Endothelial cell of umbilical vein (primary cell): ENCODE results near the gene KRT81. TPM values are rescaled to one million over a fixed set of nuclear protein-coding genes. Genes with fewer than 3 reads are reported as not detected.

Source experiments
- BruUV-seq: library from RNA; stranded (reverse); fragments of 400-500 nt; replicated peaks from 2 replicates; lab custom pipeline; 2021; lab: Mats Ljungman, UMichigan
- CTCF ChIA-PET: fragments of 300-600, 350-600 bp; sonication (Branson Sonifier 250); formaldehyde crosslinking; loops from one replicate; lab custom pipeline; 2021; ENCODE audit warnings: antibody characterized with exemption, inconsistent platforms; lab: Charles Lee
- POLR2A ChIA-PET: fragments of 300-600, 350-600 bp; sonication (Branson Sonifier 250); formaldehyde crosslinking; loops from one replicate; lab custom pipeline; 2021; ENCODE audit warnings: antibody characterized with exemption, inconsistent platforms; lab: Charles Lee
- DNase-seq: peaks from one replicate; pipeline ENCODE4 v3.0.0-alpha.2; 2011; ENCODE audit warnings: low read depth, low spot score
- FAIRE-seq: peaks from 2 replicates; lab custom pipeline; 2011; peaks lifted over from hg19 to GRCh38; lab: Jason Lieb, UNC
- H2AFZ ChIP-seq: 2 replicates; pipeline ENCODE4 v1.6.0; 2012; ENCODE audit warnings: low read depth, low read length, control low read depth, inconsistent platforms
- H3K27ac ChIP-seq: 2 replicates; pipeline ENCODE4 v1.5.1; 2011; ENCODE audit warnings: low read depth, mild to moderate bottlenecking, control low read depth, low read length, moderate library complexity; ENCODE audit not compliant: insufficient read depth
- H3K27me3 ChIP-seq, 2 experiments: 2 replicates each; pipeline versions ENCODE4 v1.6.0 to v1.6.1; 2011; ENCODE audit warnings: low read length in 2 of 2, mixed read lengths in 1 of 2; ENCODE audit not compliant: control insufficient read depth in 2 of 2, insufficient read depth in 2 of 2
- H3K36me3 ChIP-seq, 2 experiments: 2 replicates in 1 of 2; 3 replicates in 1 of 2; pipeline ENCODE4 v1.5.1; 2011; ENCODE audit warnings: low read length in 2 of 2, mild to moderate bottlenecking in 1 of 2, moderate library complexity in 1 of 2; ENCODE audit not compliant: control insufficient read depth in 2 of 2, insufficient read depth in 2 of 2; ENCODE audit errors: extremely low read depth in 1 of 2
- H3K4me1 ChIP-seq: 3 replicates; pipeline ENCODE4 v1.5.1; 2011; ENCODE audit warnings: mild to moderate bottlenecking, low read length; ENCODE audit not compliant: control insufficient read depth, insufficient read depth; ENCODE audit errors: extremely low read depth
- H3K4me2 ChIP-seq: 2 replicates; pipeline ENCODE4 v1.6.1; 2011; ENCODE audit warnings: low read length, control low read depth, mixed read lengths; ENCODE audit not compliant: insufficient read depth
- H3K4me3 ChIP-seq, 3 experiments: fragments of 200-600 bp in 1 of 3; sonication (generic), shearing (Covaris generic) in 1 of 3; replicated peaks in 1 of 3; 2 replicates each; pipeline ENCODE4 v1.5.1; 2011 to 2016; ENCODE audit warnings: control low read depth in 3 of 3, low read length in 3 of 3, mild to moderate bottlenecking in 2 of 3, inconsistent platforms in 1 of 3, low read depth in 1 of 3, moderate library complexity in 1 of 3; ENCODE audit not compliant: insufficient read depth in 1 of 3
- H3K79me2 ChIP-seq: 2 replicates; pipeline ENCODE4 v1.6.0; 2012; ENCODE audit warnings: low read length, inconsistent platforms; ENCODE audit not compliant: control insufficient read depth, insufficient read depth
- H3K9ac ChIP-seq: replicated peaks from 2 replicates; pipeline ENCODE3; 2011; ENCODE audit warnings: low read length, control low read depth; ENCODE audit not compliant: insufficient read depth; ENCODE audit errors: extremely low read depth
- H3K9me1 ChIP-seq: replicated peaks from 3 replicates; pipeline ENCODE4 v1.6.0; 2011; ENCODE audit warnings: mild to moderate bottlenecking, low read length; ENCODE audit not compliant: control insufficient read depth, insufficient read depth; ENCODE audit errors: extremely low read depth
- H3K9me3 ChIP-seq: replicated peaks from 2 replicates; pipeline ENCODE4 v1.5.1; 2012; ENCODE audit warnings: low read length, inconsistent platforms; ENCODE audit not compliant: control insufficient read depth, insufficient read depth
- H4K20me1 ChIP-seq: replicated peaks from 2 replicates; pipeline ENCODE3; 2011; ENCODE audit warnings: mild to moderate bottlenecking, low read length; ENCODE audit not compliant: control insufficient read depth, insufficient read depth; ENCODE audit errors: extremely low read depth
- EZH2 ChIP-seq: IDR thresholded peaks from 2 replicates; pipeline ENCODE4 v1.6.1; 2012; ENCODE audit warnings: borderline replicate concordance, low read depth, mild to moderate bottlenecking, moderate library complexity, low read length, inconsistent platforms; ENCODE audit not compliant: severe bottlenecking
- FOS ChIP-seq: IDR thresholded peaks from 2 replicates; pipeline ENCODE4 v1.6.1; 2011; ENCODE audit warnings: mild to moderate bottlenecking, low read length, moderate library complexity, borderline replicate concordance; ENCODE audit not compliant: insufficient read depth
- GATA2 ChIP-seq: IDR thresholded peaks from 2 replicates; pipeline ENCODE4 v1.7.0; 2011; ENCODE audit warnings: low read depth, mild to moderate bottlenecking, moderate library complexity, mixed read lengths, low read length; ENCODE audit not compliant: insufficient read length, insufficient read depth
- JUN ChIP-seq: IDR thresholded peaks from 2 replicates; pipeline ENCODE4 v1.6.1; 2011; ENCODE audit warnings: borderline replicate concordance, low read depth; ENCODE audit not compliant: insufficient read length, insufficient read depth
- MYC ChIP-seq: IDR thresholded peaks from one replicate; pipeline ENCODE4 v1.6.1; 2011; ENCODE audit warnings: mild to moderate bottlenecking, low read depth, low read length
- POLR2A ChIP-seq: IDR thresholded peaks from 2 replicates; pipeline ENCODE4 v1.6.1; 2012; ENCODE audit warnings: low read depth, mild to moderate bottlenecking, control low read depth, low read length
- POLR2AphosphoS5 ChIP-seq: IDR thresholded peaks from 2 replicates; pipeline ENCODE4 v1.6.1; 2012; ENCODE audit warnings: low read depth, mild to moderate bottlenecking, control low read depth, low read length, moderate library complexity; ENCODE audit not compliant: insufficient read depth
- dilution Hi-C: fragments of 300-500 bp; cut with MboI; formaldehyde crosslinking; loops from one replicate; pipeline ENCODE4 v1.15.0; 2019; ENCODE audit warnings: low sequenced_read_pairs; ENCODE audit not compliant: extremely low pct_ligation_motif_present
- intact Hi-C: fragments of 100-400 bp; cut with micrococcal nuclease; formaldehyde crosslinking; loops from one replicate; pipeline ENCODE4 v1.10.0; 2022
- polyA plus RNA-seq, 4 experiments: library from polyadenylated mRNA; depleted of rRNA in 3 of 4; stranded (reverse) in 3 of 4; unstranded in 1 of 4; fragments of >200 nt; gene quantifications; 2 replicates each; pipeline versions ENCODE4 v1.2.1 to v1.2.3, GENCODE V29; 2011 to 2012; ENCODE audit warnings: missing spikeins in 1 of 4
- total RNA-seq: library from RNA; stranded (reverse); gene quantifications from 2 replicates; pipeline ENCODE4 v1.2.3, GENCODE V29; 2021
- TF ChIP-seq, protein P1 (sequence below): IDR thresholded peaks from 2 replicates; pipeline ENCODE4 v1.6.1; 2011; ENCODE audit not compliant: insufficient read depth, insufficient read length
- TF ChIP-seq, protein P2 (sequence below), 2 donors: IDR thresholded peaks; 1 replicate in 1 of 2; 2 replicates in 1 of 2; pipeline ENCODE4 v1.5.1; 2011; ENCODE audit warnings: low read length in 2 of 2, mild to moderate bottlenecking in 2 of 2, moderate library complexity in 2 of 2, control low read depth in 1 of 2, inconsistent platforms in 1 of 2, low read depth in 1 of 2; ENCODE audit not compliant: insufficient read depth in 1 of 2; ENCODE audit errors: extremely low read depth in 1 of 2

KRT81 gene
- total and polyA plus RNA-seq, 2 donors (not counting 3 experiments of a cell fraction or from before 2014, with no cell fraction given) = not detected

- no peak overlapping the region for H2AFZ ChIP-seq
- ChIA-PET CTCF (interaction anchor here (1.2 to 2.4 kb wide), 3 partner anchors 11 to 42 kb away, joined by 3 to 9 read pairs (median 5); no protein-coding TSS in a partner anchor), POLR2A (interaction anchor here (0.7 kb wide), 1 partner anchor 19 kb away, joined by 3 read pairs; no protein-coding TSS in a partner anchor)
- H4K20me1 ChIP-seq = no peaks in the 10 kb centered on the region
- no peak overlapping the region for H3K4me2 ChIP-seq
- H3K9me1 ChIP-seq = no peaks in the 10 kb centered on the region
- BruUV-seq = no TSS peak
- TF ChIP-seq, protein P1, sequence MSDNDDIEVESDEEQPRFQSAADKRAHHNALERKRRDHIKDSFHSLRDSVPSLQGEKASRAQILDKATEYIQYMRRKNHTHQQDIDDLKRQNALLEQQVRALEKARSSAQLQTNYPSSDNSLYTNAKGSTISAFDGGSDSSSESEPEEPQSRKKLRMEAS = no peak
- TF ChIP-seq MYC (no peak), FOS (no peak), EZH2 (no peak), JUN (no peak), POLR2A (no peak), GATA2 (no peak), POLR2AphosphoS5 (no peak)
- TF ChIP-seq, protein P2, sequence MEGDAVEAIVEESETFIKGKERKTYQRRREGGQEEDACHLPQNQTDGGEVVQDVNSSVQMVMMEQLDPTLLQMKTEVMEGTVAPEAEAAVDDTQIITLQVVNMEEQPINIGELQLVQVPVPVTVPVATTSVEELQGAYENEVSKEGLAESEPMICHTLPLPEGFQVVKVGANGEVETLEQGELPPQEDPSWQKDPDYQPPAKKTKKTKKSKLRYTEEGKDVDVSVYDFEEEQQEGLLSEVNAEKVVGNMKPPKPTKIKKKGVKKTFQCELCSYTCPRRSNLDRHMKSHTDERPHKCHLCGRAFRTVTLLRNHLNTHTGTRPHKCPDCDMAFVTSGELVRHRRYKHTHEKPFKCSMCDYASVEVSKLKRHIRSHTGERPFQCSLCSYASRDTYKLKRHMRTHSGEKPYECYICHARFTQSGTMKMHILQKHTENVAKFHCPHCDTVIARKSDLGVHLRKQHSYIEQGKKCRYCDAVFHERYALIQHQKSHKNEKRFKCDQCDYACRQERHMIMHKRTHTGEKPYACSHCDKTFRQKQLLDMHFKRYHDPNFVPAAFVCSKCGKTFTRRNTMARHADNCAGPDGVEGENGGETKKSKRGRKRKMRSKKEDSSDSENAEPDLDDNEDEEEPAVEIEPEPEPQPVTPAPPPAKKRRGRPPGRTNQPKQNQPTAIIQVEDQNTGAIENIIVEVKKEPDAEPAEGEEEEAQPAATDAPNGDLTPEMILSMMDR (IDR thresholded peaks at IDR 0.05; ENCODE audit: extremely low read depth in 1 of 2, insufficient read depth in 1 of 2, low read depth in 1 of 2, low read length in 2 of 2) = no peak
- no peaks in the 10 kb centered on the region for H3K79me2 ChIP-seq
- intact Hi-C loops (no loop called here), dilution Hi-C loops (no loop called here)
- FAIRE-seq (no peak), DNase-seq (no peak)
- H3K9me3 ChIP-seq = no peaks in the 10 kb centered on the region
- H3K27ac ChIP-seq = no peak overlapping the region
- H3K4me3 ChIP-seq = no peak overlapping the region
- no peaks in the 10 kb centered on the region for H3K27me3 ChIP-seq
- H3K4me1 ChIP-seq = no peaks in the 10 kb centered on the region
- H3K9ac ChIP-seq = no peak overlapping the region
- no peaks in the 10 kb centered on the region for H3K36me3 ChIP-seq
Measured at GRCh38 chr12:52285851-52286530, 5.3 kb downstream of the KRT81 start.
